ENCODE results near the gene FOXL3.
"Not testable (repeated sequence)": the region's sequence is repeated elsewhere in the genome, so short reads cannot be mapped to it uniquely, and the experiment has no call there.

The FOXL3 gene

DNA sequence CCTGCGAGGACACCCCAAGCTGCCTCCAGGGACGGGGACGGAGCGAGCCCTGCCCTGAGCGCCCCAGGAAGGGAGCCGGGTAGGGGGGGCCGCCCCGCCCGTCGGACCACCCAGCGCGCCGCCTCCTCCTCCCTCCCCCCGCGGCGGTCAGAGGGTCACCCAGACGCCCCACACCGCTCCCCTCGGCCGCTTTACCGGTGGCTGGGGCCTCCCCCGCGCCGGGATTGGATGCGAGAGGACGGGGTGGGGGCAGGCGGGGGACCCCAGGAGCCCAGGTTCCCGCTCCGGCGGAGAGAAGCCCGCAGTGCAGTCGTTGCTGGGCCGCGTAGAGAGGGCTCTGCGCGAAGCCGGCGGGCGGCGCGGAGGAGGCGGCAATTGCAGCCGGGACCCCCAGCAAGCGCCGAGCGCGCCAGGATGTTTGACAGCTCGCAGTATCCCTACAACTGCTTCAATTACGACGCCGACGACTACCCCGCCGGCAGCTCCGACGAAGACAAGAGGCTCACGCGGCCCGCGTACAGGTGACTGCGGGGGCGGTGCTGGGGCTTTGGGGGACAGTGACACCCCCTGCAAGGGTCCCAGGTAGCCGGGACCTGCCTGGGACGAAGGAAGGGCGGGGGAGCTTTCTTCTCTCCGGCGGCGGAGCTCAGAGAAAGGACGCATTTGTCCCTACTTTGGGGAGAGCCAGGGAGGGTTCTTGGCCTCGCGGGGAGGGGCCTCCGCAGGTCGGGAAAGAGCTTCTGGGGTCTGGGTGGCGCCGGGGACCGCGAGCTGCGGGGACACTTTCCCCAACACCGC, at the start of gene FOXL3:
Gene FOXL3, plus strand, starts transcription at position 415 of the 798 bp plus-strand sequence. Its CDS starts 0 bp downstream, at position 415.
- no peak for DNase-seq

DNA sequence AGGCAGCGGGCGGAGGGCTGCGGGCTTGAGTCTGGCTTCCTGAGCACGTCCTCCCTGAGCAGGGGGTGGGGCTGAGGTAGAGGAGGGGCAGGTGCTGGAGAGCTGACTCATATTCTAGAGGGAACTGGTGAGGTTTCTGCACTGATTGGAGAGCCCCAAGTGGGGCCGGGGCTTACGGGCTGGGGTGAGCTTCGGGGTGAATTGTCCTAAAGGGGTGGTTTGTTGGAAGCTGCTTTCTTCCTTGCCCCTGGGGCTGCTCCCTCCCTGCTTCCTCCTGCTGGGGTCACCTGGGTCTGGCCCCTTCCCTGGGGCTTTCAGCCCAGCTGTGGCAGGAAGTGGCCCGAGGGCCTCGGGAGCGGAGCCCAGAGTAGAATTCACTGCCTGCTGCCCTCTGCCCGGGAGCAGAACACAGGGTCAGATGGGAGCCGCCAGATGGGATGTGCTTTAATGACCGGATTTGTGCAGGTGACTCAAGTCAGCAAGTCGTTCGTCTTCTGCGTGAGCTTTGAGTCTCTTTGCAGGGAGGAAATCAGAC, 49.0 kb upstream of the FOXL3 start:
- DNase-seq = no peak

GRCh38 chr7:241513-241912, 48.5 kb upstream of the FOXL3 start:
- DNase-seq = no peak

- not testable (repeated sequence) for DNase-seq
Measured at GRCh38 chr7:242826-243579, 47.0 kb upstream of the FOXL3 start.

GRCh38 chr7:243580-243978, 46.4 kb upstream of the FOXL3 start:
- DNase-seq = not testable (repeated sequence)

DNA sequence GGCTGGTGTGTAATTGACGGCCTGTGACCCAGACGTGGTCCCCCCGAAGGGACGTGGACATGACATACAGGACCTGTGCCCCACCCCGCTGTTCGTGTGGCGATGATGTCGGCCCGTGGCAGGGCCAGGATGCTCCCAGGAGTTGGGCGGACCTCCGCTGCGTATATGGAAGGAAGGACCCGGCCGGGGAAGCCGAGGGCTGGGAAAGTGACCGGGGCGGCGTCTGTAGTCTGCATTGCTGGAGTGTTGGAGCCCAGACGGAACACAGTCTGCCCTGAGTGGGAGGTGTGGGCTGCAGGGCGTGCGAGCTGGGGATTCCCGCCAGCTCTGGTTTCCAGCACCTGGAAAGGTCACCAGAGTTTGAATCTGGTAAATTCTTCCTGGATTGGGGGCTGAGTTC, 45.0 kb upstream of the FOXL3 start:
- no peak for DNase-seq

- no peak for DNase-seq
Measured at GRCh38 chr7:245574-246295, 44.2 kb upstream of the FOXL3 start.

GRCh38 chr7:246451-246850, 43.5 kb upstream of the FOXL3 start:
- DNase-seq = no peak

GRCh38 chr7:247181-247580, 42.8 kb upstream of the FOXL3 start:
- DNase-seq = no peak

- DNase-seq = no peak
Measured at GRCh38 chr7:247636-248035, 42.3 kb upstream of the FOXL3 start.

DNA sequence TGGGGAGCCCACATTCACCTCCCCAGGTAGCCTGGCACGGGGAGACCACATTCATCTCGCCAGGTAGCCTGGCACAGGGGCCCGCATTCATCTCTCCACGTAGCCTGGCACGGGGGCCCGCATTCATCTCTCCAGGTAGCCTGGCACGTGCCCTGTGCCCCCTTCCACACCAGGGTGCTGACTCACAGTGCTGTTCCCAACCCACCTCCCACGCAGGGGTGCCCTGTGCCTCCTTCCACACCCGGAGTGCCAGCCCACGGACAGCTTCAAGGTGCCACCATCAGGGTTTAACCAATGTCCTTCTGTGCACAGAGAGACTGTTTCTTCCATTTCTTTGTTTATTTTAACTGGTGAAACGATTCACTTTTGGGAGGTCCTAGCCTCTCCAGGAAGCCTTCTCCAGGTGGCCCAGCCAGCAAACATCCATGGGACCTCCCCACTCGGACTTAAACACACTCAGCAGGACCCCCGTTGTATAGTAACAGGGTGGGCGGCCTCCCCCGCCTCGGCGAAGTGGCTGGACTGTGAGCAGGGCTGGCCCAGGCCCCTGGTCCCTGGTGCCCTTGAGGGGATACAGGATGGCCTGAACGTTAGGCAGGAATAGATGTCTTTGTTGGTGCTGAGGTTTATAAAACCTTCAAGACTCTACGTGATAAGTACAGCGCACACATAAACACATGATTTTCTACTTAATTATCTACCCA, 41.1 kb upstream of the FOXL3 start:
- DNase-seq = no peak

- no peak for DNase-seq
Measured at GRCh38 chr7:249989-250388, 40.0 kb upstream of the FOXL3 start.

GRCh38 chr7:250523-250922, 39.4 kb upstream of the FOXL3 start:
- DNase-seq = no peak

DNA sequence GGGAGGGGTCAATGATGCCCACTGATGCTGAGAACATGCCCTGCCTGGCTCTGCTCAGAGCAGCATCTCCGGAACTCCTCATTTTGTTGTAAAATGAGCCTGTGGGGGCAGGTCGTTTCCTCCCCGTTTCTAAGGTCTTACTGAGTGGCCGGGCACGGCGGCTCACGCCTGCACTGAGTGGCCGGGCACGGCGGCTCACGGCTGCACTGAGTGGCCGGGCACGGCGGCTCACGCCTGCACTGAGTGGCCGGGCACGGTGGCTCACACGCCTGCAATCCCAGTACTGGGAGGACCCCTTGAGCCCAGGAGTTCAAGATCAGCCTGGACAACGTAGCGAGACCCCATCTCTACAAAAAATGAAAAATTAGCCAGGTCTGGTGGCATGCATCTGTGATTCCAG, 39.0 kb upstream of the FOXL3 start:
- DNase-seq = no peak

DNA sequence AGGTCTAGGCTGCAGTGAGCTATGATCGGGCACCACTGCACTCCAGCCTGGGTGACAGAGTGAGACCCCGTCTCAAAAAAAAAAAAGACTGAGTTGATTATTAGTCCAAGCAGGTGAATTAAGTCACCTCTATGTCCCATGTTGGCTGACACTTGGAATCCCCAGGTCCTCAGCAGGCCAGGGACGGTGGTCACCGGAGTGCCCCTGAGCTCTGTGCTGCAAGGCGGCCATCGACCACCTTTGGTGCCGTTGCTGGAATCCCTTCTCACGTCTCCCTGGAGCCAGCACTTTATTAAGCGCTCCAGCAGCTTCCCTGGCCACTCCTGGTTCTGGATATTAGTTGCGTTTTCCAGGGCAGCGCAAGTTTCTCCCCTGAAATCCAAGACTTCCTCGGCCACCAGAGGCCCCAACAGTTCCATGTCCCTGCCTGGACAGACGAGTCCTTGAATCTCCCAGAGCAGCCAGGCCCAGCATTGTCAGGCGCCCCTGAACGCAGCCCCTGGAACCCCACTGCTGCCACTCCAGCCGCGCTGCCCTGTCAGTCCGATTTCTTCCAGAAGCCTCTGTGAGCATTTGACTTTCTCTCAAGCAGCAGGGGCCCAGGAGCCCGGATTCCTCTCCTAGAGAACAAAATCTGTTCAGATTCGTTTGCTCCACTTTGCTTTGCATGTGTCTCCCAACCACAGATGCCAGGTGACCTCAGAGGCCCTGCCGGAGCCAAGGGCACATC, 38.4 kb upstream of the FOXL3 start:
- no peak for DNase-seq

DNA sequence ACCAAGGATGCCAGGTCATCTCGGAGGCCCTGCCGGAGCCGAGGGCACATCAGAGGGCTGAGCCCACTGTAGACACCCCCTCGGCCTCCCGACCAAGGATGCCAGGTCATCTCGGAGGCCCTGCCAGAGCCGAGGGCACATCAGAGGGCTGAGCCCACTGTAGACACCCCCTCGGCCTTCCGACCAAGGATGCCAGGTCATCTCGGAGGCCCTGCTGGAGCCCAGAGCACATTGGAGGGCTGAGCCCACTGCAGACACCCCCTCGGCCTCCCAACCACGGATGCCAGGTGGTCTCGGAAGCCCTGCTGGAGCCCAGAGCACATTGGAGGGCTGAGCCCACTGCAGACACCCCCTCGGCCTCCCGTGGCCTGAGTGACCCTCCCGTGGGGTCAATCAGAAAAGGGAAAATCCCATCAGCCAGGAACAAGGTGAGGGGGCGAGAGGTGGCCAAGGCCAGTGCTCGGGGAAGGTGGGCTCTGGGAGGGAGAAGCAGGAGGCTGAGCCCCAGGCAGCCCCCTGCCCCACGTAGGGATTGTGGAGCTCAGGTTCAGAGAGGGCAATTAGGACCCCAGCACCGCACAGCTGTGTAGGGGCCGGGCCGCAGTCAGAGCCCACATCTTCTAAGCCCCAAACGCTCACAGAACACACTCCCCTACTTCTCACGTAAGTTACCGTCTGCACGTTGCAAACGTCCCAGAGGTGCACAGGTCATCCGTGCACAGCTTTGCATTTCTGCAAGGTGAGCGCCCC, 37.6 kb upstream of the FOXL3 start:
- DNase-seq = no peak

GRCh38 chr7:252981-253380, 37.0 kb upstream of the FOXL3 start:
- DNase-seq = no peak

DNA sequence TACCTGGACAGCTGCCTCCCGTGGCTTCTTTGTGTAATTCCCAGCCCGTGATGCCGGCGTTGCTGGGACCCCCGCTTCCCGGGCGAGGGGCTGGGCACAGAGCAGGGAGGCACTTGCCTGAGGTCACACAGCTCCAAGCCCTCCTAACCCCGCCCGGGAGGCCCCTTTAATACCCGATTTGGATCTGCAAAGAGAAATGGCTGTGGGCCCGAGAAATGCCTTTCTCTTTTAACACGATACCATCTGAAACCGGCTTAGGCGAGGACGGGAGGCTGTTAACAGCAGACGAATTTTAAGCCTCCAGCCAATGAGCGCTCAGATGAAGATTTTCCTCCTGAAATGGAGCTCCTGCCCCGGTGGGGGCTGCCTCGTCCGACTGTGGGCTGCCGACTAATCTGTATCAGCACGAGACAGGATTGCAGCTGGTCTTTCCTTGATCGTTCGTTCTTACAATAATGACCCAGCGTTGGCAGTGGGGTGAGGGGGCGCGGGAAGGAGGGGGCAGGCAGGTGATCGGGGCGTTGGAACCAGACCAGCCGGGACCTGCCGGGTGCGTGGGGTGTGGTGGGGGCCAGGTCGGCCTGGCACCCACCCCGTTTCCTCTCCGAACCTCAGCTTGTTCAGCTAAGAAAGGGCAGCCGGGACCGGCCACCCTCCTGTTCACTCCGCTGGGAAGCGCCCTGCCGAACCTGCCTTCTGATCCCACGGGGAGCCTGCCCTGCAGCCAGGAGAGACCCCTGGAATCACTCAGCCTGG, 36.2 kb upstream of the FOXL3 start:
- DNase-seq = no peak

- no peak for DNase-seq
Measured at GRCh38 chr7:254337-255037, 35.5 kb upstream of the FOXL3 start.

GRCh38 chr7:255038-255435, 34.9 kb upstream of the FOXL3 start:
- DNase-seq = no peak

All from DMS 273 treated with DMSO at 0.1 percent for 48 hours (cell line).